Adrenal gland (tissue), 5 donors: ENCODE measurements around the gene DPYD.

Experiments
- CTCF ChIP-seq, 6 experiments: fragments of 450-650 bp in 4 of 6; fragments of 200-600 bp in 2 of 6; sonication (generic) in 1 of 6; IDR thresholded peaks; 1 replicate in 5 of 6; 2 replicates in 1 of 6; pipeline versions ENCODE4 v1.5.1 to v1.8.0; 2016 to 2021; ENCODE audit warnings: antibody characterized with exemption in 6 of 6, mild to moderate bottlenecking in 2 of 6, moderate library complexity in 1 of 6
- POLR2A ChIP-seq, 2 donors: fragments of 450-650 bp; IDR thresholded peaks; one replicate each; pipeline ENCODE4 v1.6.1; 2017; ENCODE audit warnings: antibody characterized with exemption in 2 of 2, mild to moderate bottlenecking in 2 of 2, moderate library complexity in 1 of 2
- donor health status: DM: no; HTN: no; CAD: no.

- TF ChIP-seq CTCF (IDR thresholded peaks at IDR 0.05) (no peak), POLR2A (IDR thresholded peaks at IDR 0.05) (no peak)
Measured at GRCh38 chr1:97082160-97082848, 838.5 kb downstream of the DPYD start.
